GM19468 (cell line): ENCODE results near the gene SMYD2.

ENCODE experiments used
- ATAC-seq: cut with Tn5 transposase; IDR thresholded peaks from one replicate; pipeline ENCODE4 v1.9.1; 2021; ENCODE audit warnings: mild to moderate bottlenecking, moderate library complexity, moderate number of reproducible peaks; ENCODE audit not compliant: unreplicated experiment; ENCODE audit errors: extremely low read depth

Gene SMYD2

DNA sequence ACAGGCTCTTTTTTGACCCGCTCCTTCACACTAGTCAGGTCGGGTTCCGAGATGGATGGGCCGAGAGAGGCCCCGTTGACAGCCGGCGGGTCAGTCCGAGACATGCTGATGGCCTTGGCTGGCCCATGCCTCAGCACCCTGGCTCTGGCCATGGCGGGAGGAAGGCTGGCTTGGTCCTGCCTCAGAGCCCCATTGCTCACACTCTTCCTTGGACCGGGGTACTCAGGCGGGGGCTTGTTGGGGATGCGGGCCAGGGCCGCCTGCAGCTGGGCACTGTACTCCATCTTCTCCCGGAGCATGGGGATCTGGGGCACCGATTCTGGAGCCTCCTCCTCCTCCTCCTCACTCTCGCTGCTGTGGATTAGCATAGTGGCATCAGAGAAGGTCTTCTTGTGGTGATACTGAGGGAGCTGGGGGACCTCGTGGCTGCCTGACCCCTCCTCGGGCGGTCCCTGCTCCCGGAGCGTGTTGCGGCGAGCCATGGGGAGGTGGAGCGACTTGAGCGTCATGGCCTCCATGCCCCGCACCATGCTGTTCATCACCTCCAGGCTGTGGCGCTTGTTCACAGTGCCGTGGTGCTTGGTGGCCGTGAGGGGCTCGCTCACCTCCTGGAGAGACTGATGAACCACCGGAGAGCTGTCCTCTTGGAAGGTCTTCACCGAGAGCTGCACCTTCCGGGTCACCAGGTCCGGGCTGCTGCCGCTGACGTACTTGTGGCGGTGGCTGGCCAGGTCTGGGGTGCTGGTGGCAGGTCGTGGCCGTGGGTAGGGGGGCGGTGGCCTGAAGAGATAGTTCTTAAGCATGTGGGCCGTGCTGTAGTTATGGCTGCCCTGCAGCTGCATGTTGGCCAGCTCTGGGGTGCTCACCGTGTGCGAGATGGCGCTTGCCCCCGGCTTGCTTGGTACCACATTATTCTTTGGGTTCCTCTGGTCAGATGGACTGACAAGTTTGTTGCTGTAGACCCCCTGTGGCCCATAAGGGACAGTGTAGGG lies 102.7 kb downstream of the SMYD2 start:
- ATAC-seq: no peak

DNA sequence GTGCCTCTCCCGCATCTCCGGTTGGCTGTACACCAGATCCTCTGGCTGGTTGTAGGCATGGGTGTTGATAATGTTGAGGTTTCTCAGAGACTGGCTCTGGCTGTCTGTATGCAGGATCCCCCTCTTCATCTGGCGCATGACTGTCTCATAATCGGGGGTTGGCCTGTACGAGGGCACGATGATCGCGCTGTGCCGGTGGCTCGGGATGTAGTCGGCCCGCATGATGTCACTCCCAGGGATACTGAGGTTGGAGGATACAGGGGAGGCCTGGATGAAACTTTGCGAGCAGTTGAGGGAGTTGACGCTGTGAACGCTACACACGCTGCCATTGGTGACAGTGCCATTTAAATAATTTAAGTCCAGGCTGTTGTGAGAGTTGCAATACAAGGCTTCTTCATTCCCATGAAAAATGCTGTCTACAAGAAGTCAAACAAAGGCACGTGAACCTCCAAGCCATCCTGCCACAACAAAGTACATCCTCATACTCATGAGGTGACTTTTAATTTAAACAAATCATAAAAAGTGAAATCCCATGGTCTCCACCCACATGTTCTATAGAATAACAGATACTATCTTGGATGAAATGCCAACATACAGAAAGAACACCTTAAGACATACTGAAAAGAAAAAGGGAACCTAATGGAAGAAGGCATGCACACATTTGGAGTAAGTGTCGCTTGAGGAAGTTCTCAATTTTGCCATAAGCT lies 103.6 kb downstream of the SMYD2 start:
- ATAC-seq: no peak

DNA sequence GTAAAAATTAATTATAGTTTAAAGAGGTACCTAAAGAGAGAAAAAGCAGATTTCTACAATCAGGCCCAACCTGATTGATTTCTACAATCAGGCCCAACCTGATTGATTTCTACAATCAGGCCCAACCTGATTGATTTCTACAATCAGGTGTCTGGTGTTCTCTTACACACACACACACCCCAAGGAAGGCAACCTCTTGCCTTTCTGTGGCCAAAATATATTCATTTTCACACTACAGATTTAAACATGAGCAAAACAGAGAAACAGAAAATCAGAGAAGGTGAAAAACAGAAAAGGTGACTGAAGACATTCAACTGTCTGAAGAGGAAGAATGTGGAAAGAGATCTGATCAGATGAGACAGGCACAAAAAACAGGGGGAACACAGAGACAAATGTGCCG lies 104.5 kb downstream of the SMYD2 start:
- no peak for ATAC-seq

DNA sequence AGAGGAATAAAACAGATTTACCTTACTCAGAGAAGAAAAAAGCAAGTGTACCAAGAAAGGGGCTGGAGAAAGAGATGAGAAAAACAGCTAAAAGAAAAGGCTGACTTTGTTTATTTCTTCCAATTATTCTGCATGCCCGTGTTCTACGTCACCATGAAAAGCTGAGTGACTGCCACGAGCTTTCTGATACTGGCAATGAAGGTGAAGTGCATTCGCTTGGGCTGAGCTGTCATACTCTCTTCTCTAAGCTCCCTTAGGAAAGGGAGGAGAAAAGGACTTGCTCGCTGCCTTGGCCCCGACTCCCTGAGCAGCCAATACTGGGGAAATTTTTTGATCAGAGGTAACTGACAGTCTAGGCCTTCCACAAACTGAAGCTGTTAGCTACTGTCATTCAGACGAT lies 105.4 kb downstream of the SMYD2 start:
- ATAC-seq: no peak
